Left kidney (tissue), 2 donors: ENCODE results near the gene RSRC2. TPM values are rescaled to one million over a fixed set of nuclear protein-coding genes. Genes with fewer than 3 reads are reported as not detected.
A peak's percentile ranks its signal among the peaks of the same experiment; 100 is the strongest.
"Not testable (repeated sequence)": the region's sequence is repeated elsewhere in the genome, so short reads cannot be mapped to it uniquely, and the experiment has no call there.

ENCODE experiments used
- DNase-seq: peaks from one replicate; pipeline ENCODE4 v3.0.0-alpha.2; 2013
- polyA plus RNA-seq: library from polyadenylated mRNA; unstranded; fragments of 120-200 nt; gene quantifications from one replicate; pipeline ENCODE4 v1.2.1, GENCODE V29; 2013; ENCODE audit not compliant: insufficient read length

RSRC2 gene
- polyA plus RNA-seq, 1 donor = 262 TPM

DNA sequence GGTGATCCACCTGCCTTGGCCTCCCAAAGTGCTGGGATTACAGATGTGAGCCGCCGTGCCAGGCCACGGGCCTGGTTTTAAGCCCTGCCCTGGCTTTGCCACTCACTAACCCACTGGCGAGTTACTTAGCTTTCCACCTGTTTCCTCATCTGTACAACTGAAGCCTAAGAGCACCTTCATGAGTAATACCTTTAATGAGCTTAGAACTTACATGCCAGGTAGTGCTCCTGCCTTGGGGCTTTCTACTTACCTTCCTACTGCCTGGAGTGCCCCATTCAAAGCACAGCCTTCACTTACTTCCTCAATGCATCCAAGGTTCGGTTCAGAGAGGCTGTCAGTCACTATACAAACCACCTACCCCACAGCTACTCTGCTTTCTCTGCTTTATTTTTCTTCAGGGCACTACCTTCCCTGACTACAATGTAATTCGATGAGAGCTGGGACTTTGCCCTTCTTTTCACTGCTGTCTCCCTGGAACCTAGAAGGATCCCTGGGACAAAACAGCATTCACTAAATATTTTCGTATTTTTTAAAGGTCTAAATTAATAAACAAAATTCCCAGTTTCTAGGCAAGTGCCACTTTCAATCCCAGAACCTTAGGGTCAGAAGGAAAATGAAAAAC is 39.8 kb downstream of the RSRC2 start:
- DNase-seq = no peak

DNA sequence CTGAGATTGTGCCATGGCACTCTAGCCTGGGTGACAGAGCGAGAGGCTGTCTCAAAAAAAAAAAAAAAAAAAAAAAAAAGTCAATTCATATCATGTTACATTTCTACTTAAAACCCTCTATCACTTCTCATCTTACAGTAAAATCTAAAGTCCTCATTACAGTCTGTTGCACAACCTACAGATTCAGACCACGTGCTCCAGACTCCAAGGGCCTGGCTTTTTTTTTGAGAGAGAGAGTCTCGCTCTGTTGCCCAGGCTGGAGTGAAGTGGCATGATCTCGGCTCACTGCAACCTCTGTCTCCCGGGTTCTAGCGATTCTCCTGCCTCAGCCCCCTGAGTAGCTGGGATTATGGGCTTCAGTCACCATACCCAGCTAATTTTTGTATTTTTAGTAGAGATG is 40.4 kb downstream of the RSRC2 start:
- not testable (repeated sequence) for DNase-seq

DNA sequence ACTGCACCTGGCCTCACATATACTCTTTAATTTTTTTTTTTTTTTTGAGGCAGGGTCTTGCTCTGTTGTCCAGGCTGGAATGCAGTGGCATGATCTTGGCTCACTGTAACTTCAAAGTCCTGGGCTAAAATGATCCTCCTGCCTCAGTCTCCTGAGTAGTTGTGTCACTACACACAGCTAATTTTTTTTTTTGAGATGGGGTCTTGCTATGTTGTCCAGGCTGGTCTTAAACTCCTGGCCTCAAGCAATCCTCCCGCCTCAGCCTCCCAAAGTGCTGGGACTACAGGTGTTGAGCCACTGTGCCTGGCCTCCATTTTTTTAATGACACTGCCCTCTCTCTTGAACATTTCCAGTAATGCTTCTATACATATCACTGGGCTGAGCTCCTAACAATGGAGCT is 42.4 kb downstream of the RSRC2 start:
- DNase-seq = not testable (repeated sequence)

DNA sequence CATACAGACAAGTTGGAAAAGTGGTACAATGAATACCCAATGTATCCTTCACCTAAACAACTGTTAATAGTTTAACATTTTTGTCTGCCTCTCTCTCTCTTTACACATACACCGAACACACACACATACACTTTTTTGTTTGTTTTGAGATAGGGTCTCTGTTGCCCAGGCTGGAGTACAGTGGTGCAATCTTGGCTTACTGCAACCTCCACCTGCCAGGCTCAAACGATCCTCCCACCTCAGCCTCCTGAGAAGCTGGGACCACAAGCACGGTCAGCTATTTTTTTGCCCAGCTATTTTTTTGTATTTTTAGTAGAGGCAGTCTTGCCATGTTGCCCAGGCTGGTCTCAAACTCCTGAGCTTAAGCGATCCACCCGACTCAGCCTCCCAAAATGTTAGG is 42.8 kb downstream of the RSRC2 start:
- DNase-seq = no peak

DNA sequence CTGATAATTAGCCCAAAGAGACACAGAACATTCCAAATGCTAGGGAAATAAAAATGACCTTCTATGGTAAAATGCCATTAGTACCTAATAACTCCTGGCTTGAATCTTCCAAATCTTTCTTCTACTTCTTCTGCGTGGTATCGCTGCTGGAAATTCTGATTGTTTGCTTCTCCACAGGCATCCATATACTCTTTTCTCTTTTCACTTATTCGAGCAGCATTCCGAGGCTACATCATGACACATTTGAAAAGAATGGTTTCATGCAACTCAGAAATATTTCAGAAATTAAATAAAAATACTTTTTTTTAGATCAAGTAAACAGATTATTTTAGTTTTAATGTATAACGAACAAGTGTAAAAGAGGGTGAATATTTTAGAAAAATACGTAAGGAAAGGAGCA is 44.9 kb downstream of the RSRC2 start:
- no peak for DNase-seq

DNA sequence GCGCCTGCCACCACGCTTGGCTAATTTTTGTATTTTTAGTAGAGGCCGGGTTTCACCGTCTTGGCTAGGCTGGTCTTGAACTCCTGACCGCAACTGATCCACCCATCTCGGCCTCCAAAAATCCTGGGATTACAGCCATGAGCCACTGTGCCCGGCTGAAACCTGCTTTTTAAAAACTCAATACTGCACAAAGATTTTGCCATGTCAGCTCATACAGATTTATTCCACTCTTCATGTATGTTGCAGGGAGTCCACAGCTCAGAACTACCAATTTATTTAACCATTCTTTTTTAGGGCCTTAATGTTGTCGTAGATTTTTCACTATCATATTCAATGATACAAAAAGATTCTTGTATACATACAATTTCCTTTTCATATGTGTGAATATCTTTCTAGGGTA is 46.0 kb downstream of the RSRC2 start:
- DNase-seq = no peak

DNA sequence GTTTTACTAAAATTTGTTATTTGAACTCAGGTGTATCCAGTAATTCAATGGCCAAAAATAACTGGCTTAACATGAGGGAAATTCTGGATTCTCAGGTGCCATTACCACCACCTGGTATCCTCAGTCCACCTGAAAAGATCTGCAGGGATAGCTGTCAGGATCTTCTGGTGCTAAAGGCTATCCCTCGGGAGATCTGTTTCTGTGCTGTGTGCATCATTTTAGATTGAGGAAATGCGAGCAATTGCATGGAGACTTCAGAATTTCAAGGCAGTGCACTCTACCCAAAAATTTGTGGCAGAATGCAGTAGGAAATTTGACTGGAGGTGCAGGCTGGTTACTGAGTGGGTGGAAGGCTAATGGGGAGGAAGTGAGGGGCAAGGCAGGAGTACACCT is 52.4 kb downstream of the RSRC2 start:
- DNase-seq = no peak

DNA sequence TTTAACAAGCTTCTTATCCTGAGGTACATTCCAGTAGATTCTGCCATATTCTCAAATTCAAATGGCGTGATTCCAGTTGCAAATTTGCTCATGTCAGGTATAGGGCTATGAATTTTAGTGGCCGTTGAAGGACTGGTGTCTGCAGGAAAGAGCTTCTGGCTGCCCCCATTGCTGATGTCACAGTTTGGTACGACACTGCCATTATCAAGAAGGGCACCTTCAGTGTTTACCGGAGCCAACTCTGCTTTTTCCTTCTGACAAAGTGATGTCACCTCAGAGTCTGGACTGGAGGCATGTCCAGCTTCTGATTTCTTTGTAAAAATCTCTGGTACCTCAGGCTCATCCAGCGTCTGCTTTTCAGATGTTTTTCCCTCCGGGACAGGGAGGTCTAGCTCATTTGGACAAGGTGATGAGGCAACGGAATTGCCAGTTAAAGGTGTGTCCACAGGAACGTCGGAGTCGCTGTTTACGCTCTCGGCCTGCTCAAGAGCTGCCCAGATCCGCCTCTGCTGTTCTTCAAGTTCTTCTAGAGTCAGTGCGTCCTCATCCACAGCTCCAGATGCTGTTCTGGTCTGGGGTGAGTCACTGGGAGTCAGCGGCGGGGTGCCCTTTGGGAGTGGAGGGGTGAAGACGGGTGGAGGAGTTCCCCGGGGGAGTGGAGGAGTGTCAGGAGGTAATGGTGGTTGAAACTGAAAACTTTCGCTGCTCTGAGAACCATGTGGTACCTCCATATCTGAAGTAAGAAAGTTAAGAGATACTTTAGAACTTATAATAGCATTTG is 53.0 kb downstream of the RSRC2 start:
- DNase-seq = no peak

DNA sequence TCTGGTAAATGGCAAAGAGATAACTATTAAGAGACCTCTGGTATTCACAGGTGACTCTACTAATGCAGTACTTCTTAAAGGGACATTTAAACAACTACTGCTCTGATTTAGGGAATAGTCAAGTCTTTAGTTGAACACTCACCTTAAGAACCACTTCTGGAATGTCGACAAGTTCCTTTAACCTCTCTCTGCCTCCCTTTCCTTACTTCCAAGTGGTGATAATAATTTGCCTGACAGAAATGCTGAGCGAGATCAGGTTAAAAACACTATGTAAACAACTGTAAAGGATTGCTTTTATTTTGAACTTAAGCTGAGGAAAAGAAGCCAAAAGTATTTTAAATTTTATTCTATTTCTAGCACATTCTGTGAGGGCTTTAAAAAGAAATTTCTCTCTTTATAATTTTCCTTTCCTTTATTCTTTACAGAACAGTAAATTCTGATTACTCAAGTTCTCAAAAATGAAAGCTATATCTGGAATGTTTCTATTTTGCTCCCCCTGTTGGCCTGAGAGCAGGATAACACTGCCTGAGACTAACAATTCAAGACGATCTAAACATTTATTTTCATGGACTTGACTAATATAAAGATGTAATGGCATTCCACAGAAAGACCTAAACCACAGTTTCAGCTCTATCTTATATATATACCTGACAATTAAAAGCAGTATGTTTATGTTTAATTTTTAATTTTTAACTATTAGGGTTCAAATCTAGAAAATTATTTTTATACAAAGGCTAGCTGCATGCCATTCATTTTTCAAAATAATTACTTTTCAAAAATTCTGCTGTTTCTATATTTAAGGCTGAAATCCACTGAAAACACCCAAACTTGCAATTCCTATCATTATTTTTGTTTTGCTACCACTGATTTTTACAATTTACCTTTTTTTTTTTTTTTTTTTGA is 55.2 kb downstream of the RSRC2 start:
- DNase-seq = peak; percentile 81

DNA sequence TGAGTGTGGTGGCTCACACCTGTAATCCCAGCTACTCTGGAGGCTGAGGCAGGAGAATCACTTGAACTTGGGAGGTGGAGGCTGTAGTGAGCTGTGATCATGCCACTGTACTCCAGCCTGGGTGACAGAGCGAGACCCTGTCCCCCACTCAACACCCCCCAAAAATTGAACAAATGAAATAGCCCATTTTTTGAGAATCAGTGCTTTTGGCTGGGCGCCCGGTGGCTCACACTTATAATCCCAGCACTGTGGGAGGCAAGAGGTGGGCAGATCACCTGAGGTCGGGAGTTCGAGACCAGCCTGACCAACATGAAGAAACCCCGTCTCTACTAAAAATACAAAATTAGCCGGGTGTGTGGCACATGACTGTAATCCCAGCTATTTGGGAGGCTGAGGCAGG is 56.2 kb downstream of the RSRC2 start:
- not testable (repeated sequence) for DNase-seq

DNA sequence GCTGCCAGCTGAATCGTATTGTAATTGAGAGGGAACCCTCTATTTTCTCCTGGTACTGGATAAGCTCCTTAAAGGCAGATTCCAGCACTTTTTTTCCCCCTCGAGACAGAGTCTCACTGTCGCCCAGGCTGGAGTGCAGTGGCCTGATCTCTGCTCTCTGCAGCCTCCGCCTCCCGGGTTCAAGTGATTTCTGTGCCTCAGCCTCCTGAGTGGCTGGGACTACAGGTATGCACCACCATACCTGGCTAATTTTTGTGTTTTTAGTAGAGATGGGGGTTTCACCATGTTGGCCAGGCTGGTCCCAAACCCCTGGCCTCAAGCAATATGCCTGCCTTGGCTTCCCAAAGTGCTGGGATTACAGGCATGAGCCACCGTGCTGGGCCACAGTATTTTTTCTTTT is 56.9 kb downstream of the RSRC2 start:
- DNase-seq = not testable (repeated sequence)

DNA sequence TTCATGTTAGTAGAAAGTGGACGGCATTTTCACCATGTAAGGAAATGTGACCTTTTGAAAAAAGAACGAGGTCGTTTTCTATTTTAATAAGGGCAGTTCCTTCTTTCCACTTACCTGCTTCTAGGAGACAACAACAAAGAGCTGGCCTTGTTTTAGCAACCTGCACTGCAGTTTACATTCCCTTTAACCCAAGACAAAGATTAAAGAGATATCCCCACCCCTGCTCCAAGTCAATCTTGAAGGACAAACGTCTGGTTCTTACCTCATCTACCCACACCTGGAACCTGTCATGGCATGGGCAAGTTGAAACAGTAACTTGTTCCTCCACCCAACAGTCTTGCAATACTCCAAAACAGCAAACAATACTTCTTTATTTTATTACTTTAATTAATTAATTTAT is 58.8 kb downstream of the RSRC2 start:
- no peak for DNase-seq

DNA sequence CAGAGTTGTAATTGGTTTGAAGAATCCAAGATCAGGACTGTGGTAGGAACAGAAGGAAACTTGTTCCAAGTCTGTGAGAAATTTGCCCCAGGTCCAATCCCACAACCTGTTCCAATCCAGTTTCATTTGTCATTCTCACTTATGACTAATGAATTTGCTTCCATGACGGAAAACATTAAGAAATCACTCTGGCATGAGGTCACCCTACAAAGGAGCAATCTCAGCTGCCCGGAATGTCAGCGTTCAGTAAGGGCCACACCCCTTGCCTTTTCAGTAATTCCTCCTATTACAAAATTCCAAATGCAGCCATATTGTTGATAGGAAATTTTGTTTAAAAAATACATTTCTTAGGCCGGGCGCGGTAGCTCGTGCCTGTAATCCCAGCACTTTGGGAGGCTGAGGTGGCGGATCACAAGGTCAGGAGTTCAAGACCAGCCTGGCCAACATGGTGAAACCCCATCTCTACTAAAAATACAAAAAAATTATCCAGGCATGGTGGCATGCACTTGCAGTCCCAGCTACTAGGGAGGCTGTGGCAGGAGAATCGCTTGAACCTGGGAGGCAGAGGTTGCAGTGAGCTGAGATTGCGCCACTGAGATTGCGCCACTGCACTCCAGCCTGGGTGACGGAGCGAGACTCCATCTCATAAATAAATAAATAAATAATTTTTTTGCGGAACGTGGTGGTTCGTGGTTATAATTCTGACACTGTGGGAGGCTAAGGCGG is 62.3 kb downstream of the RSRC2 start:
- DNase-seq = not testable (repeated sequence)

DNA sequence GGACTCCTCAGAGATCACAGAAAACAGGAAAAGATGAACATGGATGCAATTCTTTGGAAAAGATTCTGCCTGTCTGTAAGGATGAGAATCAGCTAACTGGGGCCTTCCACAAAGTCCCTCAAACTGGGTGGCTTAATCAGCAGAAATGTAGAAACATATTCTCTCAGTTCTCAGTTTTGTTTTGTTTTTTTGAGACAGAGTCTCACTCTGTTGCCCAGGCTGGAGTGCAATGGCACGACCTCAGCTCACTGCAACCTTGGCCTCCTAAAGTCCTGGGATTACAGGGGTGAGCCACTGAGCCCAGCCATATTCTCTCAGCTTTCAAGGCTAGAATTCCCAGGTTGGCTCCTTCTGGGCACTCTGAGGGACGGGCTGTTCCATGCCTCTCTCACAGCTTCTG is 66.1 kb downstream of the RSRC2 start:
- no peak for DNase-seq

DNA sequence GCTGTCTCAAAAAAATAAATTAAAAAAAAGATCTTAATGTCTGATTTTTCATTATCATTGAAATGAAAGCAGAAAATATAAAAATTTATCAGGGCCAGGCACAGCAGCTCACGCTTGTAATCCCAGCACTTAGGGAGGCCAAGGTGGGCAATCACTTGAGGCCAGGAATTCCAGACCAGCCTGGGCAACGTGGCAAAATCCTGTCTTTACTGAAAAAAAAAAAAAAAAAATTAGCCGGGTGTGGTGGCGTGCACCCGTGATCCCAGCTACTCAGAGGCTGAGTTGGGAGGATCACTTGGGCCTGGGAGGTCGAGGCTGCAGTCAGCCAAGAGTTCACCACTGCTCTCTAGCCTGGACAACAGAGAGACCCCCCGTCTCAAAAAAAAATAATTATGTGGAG is 66.7 kb downstream of the RSRC2 start:
- DNase-seq = no peak

DNA sequence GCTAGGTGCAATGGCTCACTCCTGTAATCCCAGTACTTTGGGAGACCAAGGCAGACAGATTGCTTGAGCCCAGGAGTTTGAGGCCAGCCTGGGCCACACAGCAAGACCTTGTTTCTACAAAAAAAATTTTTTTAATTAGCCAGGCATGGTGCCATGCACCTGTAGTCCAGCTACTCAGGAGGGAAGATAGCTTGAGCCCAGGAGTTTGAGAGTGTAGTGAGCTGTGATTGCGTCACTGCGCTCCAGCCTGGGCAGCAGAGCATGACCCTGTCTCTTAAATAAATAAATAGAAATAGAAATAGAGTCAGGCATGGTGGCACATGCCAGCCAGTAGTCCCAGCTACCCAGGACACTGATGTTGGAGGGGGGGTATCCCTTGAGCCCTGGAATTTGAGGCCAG is 67.5 kb downstream of the RSRC2 start:
- no peak for DNase-seq

DNA sequence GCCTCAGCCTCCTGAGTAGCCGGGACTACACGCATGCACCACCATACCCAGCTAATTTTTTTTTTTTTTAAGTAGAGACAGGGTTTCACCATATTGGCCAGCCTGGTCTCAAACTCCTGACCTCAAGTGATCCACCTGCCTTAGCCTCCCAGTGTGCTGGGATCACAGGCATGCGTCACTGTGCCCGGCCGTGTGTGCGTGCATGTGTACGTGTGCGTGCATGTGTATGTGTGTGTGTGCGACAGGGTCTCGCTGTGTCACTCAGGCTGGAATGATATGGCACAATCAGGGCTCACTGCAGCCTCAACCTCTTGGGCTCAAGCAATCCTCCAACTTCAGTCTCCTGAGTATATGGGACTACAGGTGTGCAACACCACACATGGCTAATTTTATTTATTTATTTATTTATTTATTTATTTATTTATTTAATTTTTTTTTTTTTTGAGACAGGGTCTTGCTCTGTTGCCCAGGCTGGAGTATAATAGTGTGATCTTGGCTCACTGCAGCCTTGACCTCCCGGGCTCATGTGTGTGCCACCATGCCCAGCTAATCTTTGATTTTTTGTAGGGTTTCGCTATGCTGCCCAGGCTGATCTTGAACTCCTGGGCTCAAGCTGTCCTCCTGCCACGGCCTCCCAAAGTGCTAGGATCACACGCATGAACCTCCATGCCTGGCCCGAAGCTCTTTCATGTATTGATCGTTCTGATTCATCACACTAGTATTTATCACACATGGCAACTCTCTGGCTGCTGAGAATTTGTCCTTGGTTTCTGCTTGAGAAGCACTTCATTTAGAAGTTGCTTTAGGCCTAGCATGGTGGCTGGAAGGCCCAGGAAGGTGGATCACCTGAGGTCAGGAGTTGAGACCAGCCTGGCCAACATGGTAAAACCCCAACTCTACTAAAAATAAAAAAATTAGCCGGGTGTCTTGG is 68.4 kb downstream of the RSRC2 start:
- DNase-seq = no peak

DNA sequence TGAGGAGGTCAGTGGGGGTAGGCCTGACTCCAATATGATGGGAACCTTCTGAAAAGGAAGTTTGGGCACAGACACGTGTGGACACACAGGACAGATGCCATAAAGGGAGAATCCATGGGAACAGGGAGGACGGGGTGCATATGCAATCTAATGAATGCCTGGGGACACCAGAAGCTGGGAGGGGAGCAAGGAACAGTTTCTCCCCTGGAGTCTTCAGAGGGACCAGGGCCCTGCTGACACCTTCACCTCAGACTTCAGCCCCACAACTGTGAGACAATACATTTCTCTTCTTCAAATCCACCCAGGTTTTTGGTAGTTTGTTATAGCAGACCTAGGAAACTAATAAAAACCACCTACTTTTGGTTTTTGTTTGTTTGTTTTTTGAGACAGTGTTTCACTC is 69.1 kb downstream of the RSRC2 start:
- DNase-seq = no peak

DNA sequence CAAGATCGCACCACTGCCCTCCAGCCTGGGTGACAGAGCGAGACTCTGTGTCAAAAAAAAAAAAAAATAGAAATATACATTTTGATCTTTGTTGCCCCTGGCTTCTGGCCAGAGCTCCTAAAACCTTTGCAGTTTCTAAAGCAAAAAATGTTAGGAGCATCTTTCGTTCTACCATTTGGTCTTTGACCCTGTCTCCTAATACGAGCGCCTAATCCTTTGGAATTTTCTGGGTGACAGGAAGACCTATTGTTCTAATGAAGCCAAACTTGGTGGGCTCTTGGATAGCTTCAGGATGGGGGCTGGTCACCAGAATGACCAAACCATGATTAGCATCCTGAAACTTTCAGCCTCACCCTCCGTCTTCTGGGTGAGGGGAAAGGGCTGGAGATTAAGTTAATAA is 72.0 kb downstream of the RSRC2 start:
- DNase-seq = no peak

DNA sequence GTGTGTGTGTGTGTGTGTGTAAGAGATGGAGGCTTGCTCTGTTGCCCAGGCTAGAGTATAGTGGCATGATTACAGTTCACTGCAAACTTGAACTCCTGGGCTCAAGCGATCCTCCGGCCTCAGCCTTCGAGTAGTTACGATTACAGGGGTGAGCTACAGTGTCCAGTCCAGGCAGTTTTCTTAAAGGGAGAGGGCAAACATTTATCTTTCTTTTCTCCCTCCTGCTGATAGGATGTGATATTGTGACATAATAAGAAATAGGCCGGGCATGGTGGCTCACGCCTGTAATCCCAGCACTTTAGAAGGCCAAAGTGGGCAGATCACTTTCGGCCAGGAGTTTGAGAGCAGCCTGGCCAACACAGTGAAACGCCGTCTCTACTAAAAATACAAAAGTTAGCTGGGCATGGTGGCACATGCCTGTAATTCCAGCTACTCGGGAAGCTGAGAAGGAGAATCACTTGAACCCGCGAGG is 72.5 kb downstream of the RSRC2 start:
- no peak for DNase-seq
